ENCODE measurements around the gene MUC6.

The MUC6 gene

DNA sequence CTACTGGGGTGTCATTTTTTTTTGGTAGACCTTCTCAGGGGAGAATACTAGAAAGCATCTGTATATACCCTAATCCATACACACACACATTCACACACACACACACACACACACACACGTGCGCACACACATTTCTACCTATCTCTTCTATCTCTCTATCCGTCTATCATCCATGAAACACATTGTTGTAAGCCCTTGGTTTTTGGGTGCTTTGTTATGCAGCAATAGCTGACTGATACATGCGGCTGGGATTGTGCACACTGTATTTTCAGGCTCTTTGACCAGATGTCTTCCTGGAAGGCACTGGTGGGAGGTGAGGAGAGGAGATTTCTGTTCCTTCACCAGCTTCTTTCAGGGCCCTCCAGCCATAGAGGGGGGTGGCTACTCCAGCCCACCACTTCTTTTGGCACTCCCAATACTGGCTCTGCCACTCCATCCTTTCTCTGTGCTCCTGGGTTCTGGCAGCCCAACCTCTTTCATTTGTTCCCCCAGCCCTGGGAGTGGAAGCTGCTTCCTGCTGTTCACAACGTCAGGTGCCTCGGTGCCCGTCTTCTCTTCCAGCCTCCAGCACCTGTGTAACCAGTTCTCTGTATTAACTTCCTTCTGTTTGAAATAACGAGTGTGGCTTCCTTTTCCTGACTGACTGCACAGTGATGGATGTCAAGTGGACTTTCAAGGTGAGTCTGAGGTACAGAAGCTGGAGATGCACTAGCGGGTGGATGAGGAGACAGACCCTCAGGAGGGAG lies 25.7 kb upstream of the MUC6 start:
- peaks cover 12% of the 10 kb centered on the region for H3K27me3 Mint-ChIP-seq
- peaks cover 4% of the 10 kb centered on the region for H3K9me3 Mint-ChIP-seq
- no peaks in the 10 kb centered on the region for H3K4me1 Mint-ChIP-seq
- no peak overlapping the region for H3K4me3 Mint-ChIP-seq
- CTCF ChIA-PET, result no interaction called here
- H3K27ac Mint-ChIP-seq, result no peak overlapping the region
- no peaks in the 10 kb centered on the region for H3K36me3 Mint-ChIP-seq
- peak; percentile 16 for DNase-seq

DNA sequence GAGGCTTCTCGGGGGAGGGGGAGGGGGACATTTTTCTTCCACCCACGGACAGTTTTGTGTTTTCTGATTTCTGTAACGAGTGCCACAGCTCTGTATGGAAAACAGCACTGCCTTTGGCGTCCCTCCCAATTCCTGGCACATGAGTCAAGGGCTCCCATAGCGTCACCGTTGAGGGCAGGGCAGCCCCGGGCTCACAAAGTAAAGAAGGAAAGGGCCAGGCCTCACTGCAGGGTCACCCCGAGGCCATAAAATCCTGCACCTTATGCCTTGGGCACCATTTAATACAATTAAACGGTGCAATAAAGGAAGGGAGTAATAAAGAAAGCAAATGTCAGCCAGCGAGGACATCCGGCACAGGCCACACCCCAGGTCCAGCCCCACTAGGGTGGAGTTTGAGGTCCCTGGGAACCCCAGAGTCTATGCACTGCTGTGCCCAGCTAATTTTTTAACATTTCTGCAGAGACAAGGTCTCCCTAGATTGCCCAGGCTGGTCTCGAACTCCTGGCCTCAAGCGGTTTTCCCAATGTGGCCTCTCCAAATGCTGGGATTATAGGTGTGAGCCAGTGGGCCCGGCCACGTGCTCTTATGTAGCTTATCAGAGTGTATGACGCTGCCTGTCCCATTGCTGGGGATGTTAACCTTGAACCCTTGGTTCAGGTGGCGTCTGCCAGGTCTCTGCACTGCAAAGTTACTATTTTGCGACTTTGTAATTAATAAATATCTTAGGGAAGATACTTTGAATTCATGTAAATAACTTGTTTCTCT lies 24.5 kb upstream of the MUC6 start:
- CTCF ChIA-PET, result no interaction called here
- no peak overlapping the region for H3K4me3 Mint-ChIP-seq
- DNase-seq, result no peak
- peaks cover 4% of the 10 kb centered on the region for H3K9me3 Mint-ChIP-seq
- peaks cover 12% of the 10 kb centered on the region for H3K27me3 Mint-ChIP-seq
- no peaks in the 10 kb centered on the region for H3K4me1 Mint-ChIP-seq
- H3K27ac Mint-ChIP-seq, result no peak overlapping the region
- H3K36me3 Mint-ChIP-seq, result no peaks in the 10 kb centered on the region

DNA sequence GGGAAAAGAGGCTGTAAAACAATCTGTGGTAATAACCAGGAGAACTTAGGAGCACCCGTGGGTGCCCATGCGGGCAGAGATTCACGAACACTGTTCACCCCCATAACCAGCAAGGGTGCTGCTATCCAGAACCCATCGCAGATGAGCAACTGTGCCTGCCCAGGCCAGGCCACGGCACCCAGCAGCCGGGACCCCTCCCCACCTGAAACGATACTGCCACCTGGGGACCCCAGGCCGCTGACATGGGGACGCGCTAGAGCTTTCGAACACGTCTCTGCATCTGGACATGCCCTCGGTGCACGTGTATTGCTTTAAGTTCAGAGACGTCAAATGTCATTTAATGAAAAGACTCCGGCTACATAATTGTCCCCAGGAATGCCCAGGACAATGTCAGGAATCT lies 23.9 kb upstream of the MUC6 start:
- Mint-ChIP-seq H3K27me3 (peaks cover 8% of the 10 kb centered on the region), H3K9me3 (peaks cover 4% of the 10 kb centered on the region), H3K4me1 (no peaks in the 10 kb centered on the region), H3K36me3 (no peaks in the 10 kb centered on the region), H3K4me3 (no peak overlapping the region), H3K27ac (no peak overlapping the region)
- CTCF ChIA-PET, result no interaction called here
- DNase-seq, result no peak

DNA sequence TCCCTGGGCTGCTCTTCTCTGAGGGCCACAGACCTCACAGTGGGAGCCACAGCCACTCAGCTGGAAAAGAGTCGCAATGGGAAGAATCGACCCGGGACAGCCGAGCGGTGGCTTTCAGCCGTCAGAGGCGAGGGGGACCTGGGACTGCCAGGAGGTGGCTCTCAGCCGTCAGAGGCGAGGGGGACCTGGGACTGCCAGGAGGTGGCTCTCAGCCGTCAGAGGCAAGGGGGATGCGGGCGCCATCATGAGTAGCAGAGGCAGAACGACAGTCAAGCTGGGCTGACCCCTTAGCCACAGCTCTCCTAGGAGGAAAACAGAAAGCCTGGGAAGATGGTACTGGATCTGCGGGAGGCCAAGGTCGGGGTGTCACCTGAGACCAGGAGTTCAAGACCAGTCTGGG lies 23.2 kb upstream of the MUC6 start:
- no peak overlapping the region for H3K27ac Mint-ChIP-seq
- CTCF ChIA-PET, result no interaction called here

DNA sequence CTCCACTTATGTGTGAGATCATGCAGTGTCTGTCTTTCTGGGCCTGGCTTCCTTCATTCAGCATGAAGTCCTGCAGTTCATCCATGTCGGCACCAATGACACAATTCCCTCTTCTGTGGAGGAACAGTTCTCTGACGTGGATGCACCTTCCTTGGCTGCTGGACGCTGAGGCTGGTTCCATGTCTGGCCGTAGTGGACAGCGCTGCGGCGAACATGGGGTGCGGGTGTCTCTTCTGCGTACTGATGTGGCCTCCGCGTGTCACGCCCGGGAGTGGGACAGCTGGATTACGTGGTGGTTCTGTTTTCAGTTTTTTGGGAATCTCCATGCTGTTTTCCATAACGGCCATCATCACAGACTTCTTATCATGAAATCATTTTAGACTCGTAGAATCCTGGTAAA lies 21.3 kb upstream of the MUC6 start:
- CTCF ChIA-PET, result no interaction called here
- Mint-ChIP-seq H3K36me3 (no peaks in the 10 kb centered on the region), H3K4me3 (no peak overlapping the region), H3K4me1 (no peaks in the 10 kb centered on the region), H3K27me3 (peaks cover 8% of the 10 kb centered on the region), H3K9me3 (peaks cover 4% of the 10 kb centered on the region), H3K27ac (no peak overlapping the region)
- no peak for DNase-seq

More for the DNA sequence above, 23.2 kb upstream of the MUC6 start:
- Mint-ChIP-seq H3K4me1 (no peaks in the 10 kb centered on the region), H3K27me3 (peaks cover 8% of the 10 kb centered on the region), H3K4me3 (no peak overlapping the region), H3K9me3 (peaks cover 4% of the 10 kb centered on the region), H3K36me3 (no peaks in the 10 kb centered on the region)
- DNase-seq, result no peak

DNA sequence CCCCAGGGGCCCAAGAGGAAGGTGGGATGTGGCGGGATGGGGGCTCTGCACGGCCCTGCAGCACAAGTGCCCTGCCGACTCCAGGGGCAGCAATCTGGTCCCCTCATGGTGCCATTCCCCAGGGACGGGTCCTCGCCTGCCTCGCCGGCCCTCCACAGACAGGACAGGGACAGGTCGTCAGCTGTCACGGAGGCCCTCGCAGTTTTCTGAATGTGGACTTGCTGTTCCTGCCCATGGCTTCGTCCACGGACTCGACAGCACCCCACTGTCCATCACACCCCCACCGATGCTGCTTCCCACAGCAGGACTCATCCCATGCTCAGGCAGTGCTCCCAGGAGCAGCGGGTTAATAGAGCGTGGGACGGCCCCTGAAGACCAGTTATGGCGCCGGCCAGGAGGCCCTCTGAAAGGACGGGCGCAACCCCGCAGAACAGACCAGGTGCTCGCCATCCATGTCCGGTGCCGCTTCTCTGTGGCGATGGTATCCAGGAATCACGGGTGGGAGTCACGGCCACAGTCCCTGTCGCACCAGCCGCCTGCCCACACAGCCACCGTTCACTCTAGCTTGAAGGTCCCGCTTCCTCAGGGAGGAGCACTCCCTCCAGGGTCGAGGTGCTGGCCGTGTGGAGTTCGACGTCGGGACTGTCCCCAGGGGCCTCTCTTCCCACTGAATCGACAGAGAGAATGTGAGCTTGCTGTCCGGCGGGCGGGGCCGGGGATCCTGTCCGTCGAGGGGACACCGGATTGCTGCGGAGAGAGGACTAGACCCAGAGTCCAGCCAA lies 19.7 kb upstream of the MUC6 start:
- CTCF ChIA-PET, result no interaction called here
- no peaks in the 10 kb centered on the region for H3K9me3 Mint-ChIP-seq
- no peaks in the 10 kb centered on the region for H3K36me3 Mint-ChIP-seq
- H3K4me3 Mint-ChIP-seq, result no peak overlapping the region
- H3K27ac Mint-ChIP-seq, result no peak overlapping the region
- H3K27me3 Mint-ChIP-seq, result peaks cover 1% of the 10 kb centered on the region
- no peak for DNase-seq
- H3K4me1 Mint-ChIP-seq, result no peaks in the 10 kb centered on the region

DNA sequence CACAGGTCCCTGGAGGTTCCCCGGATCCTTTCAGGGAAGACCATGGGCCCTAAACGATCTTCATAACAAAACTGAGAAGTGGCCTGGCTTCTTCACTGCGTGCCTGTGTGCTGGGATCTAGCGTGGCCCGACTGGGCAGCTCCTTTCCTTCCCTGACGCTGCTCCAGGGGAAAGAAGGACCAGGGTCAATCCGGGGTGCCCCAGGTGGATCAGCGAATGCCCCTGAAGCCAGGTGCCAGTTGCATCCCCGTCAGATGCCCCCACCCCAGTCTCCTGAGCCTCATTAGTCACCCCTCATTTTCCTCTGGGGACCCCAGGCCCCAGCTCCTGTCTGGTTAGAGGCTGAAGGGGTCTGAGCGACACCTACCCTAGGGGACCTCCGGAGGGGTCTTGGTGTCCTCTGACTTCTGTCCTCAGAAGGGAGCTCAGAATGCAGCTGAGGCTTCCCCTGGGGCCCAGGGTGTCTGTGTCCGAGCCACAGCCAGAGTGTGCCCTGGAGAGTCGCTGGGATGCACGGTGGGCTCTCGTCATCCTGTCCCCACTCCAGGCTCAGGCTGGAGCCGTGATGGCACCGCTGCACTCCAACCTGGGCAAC lies 18.7 kb upstream of the MUC6 start:
- H3K27ac Mint-ChIP-seq, result no peak overlapping the region
- no peak overlapping the region for H3K4me3 Mint-ChIP-seq
- no peaks in the 10 kb centered on the region for H3K36me3 Mint-ChIP-seq
- CTCF ChIA-PET, result no interaction called here
- no peaks in the 10 kb centered on the region for H3K9me3 Mint-ChIP-seq
- H3K4me1 Mint-ChIP-seq, result peaks cover under 1% of the 10 kb centered on the region
- peaks cover 6% of the 10 kb centered on the region for H3K27me3 Mint-ChIP-seq
- DNase-seq, result no peak

DNA sequence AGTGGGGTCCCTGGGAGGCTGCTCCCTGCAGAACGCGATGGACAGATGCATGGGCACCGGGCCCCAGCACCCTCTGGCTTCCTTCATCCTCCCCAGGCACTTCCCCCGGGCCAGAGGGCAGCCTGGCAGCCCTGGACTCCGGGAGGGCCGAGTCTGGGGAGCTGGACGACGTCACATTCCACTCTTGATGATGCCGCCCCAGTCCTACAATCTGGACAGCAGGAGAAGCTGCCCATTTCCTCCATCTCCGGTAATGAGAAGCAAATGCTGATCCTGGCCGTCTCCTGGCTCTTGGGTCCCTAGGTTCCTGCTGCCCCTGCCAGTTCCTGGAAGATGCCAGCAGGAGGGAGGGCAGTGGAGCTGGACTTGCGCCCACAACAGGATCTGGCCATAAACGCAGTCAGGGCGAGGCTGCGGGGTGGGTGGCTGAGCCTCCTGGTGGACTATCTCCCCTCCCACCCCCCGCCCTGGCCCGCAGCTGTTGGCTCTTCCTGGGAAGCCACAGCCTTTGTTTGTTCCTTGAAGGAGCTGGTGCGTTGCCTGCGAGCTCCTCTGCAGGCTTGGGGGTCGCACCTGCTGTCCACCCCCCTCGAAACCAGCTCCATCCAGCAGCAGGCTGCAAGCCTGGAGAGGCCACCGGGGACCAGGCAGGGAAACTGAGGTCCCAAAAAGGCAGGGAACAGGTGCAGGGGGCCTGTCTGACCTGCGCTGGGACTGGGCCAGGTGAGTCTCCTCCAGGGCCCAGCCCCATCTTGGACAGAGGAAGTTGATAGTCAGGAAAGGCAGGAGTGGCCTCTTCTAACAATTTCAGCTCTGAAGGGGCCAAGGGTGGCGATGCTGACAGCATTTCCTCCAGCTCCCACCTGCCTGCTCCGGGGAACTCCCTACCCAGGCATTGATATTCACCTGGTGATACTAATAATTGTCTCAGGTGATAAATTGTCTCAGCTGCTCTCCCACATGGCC lies 17.9 kb upstream of the MUC6 start:
- no peak for DNase-seq
- Mint-ChIP-seq H3K9me3 (no peaks in the 10 kb centered on the region), H3K36me3 (no peaks in the 10 kb centered on the region), H3K27me3 (peaks cover 12% of the 10 kb centered on the region), H3K27ac (no peak overlapping the region), H3K4me1 (peaks cover 2% of the 10 kb centered on the region), H3K4me3 (no peak overlapping the region)
- CTCF ChIA-PET, result interaction anchor here (1.2 kb wide), 1 partner anchor 207 kb away, joined by 3 read pairs; no protein-coding TSS in a partner anchor

DNA sequence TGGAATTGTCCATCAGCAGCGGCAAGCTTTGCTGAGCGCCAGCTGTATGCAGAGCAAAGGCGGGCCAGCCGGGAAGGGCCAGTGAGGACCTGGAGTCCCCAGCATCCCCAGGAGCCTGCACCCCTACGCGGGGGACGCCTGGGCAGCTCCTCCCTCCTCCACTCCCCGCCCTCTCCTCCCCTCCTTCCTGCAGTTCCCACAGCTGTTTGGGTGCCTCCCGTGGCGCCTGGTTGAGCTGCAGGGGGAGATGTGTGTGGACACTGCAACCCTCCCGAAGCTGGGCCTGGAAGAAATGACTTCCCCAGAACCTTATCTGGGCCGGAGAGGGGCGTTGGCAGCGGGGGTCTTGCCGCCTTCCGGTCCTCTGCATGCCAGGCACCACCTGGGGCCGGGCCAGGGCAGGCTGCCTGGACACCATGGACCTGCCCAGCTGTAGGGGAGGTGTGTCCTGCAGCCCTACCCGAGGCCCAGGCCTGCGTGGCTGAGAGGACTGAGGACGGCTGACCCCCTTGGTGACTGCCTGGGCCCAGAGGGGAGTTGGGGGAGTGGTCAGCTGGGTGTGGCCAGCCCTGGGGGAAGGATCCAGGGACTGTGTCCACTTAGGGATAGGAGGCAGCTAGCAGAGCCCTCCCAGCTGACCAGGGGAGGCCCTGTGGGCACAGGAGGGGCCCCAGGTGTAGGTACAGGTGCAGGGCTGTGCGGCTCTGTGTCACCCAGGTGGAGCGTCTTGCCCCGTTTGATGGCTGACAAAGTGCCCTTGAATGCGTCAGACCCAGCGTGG lies 16.8 kb upstream of the MUC6 start:
- Mint-ChIP-seq H3K4me3 (no peak overlapping the region), H3K4me1 (peaks cover 2% of the 10 kb centered on the region), H3K27ac (no peak overlapping the region), H3K36me3 (no peaks in the 10 kb centered on the region), H3K9me3 (no peaks in the 10 kb centered on the region), H3K27me3 (peaks cover 21% of the 10 kb centered on the region)
- CTCF ChIA-PET, result interaction anchor here (1.2 kb wide), 1 partner anchor 206 kb away, joined by 3 read pairs; no protein-coding TSS in a partner anchor
- no peak for DNase-seq

DNA sequence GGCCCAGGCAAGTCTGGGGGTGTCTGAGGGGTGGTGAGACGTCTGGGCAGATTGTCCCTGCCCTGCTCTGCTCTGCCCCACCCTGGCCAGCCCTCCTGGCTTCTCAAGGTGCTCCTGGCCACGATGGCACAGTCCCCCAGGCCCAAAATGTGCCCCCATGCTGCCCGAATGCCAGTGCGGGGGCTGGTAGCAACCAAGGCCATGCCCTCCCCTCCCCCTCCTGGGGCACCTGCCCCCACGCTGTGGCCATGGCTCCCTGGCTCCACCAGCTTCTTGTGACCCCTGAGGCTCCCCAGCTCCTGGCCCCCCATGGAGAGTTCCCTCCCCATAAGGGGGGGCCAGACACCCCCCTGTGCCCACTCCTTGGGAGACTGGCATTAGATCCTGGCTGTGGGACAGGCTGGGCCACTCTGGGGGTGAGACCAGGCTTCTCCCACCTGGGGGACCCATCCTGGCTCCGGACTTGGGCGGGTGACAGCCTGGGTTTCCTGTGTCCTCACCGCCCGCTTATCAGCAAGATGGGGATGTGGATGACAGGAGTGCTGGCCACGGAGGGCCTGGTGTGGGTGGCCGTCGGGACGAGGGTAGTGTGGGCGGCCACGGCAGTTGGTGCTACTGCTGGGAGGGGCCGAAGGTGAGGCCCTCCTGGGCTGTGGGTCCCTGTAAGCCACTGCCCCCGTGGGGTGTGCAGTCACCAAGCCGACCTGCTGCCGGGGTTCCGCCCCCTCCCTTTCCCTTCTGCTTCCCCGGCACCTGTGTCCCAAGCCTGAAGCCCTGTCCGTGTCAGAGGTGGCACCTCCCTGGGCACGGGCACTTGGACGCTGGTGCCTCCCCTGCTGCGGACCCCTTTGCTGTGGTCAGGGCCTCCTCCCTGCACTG lies 15.9 kb upstream of the MUC6 start:
- no peak overlapping the region for H3K4me3 Mint-ChIP-seq
- H3K36me3 Mint-ChIP-seq, result no peaks in the 10 kb centered on the region
- no peak for DNase-seq
- no peak overlapping the region for H3K27ac Mint-ChIP-seq
- no peaks in the 10 kb centered on the region for H3K9me3 Mint-ChIP-seq
- peaks cover 31% of the 10 kb centered on the region for H3K27me3 Mint-ChIP-seq
- CTCF ChIA-PET, result interaction anchor here (0.9 to 3.4 kb wide), 4 partner anchors 10 to 212 kb away, joined by 3 to 39 read pairs (median 6); no protein-coding TSS in a partner anchor
- peaks cover 2% of the 10 kb centered on the region for H3K4me1 Mint-ChIP-seq

DNA sequence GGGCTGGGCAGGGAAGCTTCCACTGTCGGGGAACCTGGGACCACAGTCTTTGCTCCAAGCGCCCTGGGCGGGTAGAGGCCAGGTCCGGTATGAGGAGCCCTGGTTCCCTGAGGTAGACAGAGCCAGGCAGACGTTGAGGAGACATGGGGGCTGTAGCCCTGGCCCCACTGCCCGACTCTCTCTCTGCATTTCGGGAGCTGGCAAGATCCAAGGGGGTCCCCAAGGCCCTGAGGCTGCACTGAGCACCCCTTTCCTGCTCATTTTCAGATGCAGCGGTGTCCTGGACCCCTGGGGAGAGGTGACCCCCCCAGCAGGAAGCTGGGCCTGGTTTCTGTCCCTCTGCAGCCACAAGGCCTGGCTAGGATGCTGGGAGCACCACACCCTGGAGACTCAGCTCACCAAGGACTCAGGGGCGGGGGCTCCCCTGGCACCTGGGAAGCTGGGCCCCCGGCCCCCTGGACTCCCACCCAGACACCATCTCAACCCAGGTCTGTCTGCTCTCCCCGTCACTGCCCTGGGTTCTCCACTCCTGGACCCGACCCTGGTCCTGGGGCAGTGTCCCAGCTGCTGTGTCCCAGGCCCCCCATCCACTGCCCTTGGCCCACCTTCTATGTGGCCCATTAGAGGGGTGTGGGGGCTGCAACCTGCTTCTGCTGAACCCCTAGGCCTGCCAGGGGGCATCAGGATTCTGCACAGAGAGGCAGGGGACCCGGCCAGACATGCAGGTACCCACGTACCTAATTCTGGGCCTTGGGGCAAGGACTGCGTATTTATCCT lies 15.0 kb upstream of the MUC6 start:
- Mint-ChIP-seq H3K36me3 (no peaks in the 10 kb centered on the region), H3K4me1 (peaks cover 2% of the 10 kb centered on the region), H3K9me3 (no peaks in the 10 kb centered on the region), H3K27me3 (peaks cover 32% of the 10 kb centered on the region), H3K27ac (no peak overlapping the region), H3K4me3 (no peak overlapping the region)
- CTCF ChIA-PET, result interaction anchor here (0.6 to 3.4 kb wide), 5 partner anchors 9 to 211 kb away, joined by 3 to 39 read pairs (median 5); no protein-coding TSS in a partner anchor
- DNase-seq, result no peak

Measured in activated naive CD4-positive, alpha-beta T cell treated with anti-CD3 and anti-CD28 coated beads, Interleukin-2, amount 10 ng/mL, durations not matched to agents 7 days and 5 days (primary cell).